DND-41 (cell line): ENCODE measurements around the gene PCMTD2.
"Not testable (repeated sequence)": the region's sequence is repeated elsewhere in the genome, so short reads cannot be mapped to it uniquely, and the experiment has no call there.

Experiments used
- CTCF ChIP-seq: IDR thresholded peaks from 2 replicates; pipeline ENCODE4 v1.5.1; 2012; ENCODE audit warnings: borderline replicate concordance, low read length, moderate library complexity, mild to moderate bottlenecking; ENCODE audit not compliant: poor library complexity, severe bottlenecking; ENCODE audit errors: extremely low read depth
- EZH2 ChIP-seq: IDR thresholded peaks from 3 replicates; pipeline ENCODE4 v1.6.1; 2012; ENCODE audit warnings: borderline replicate concordance, low read depth, mild to moderate bottlenecking, moderate library complexity, low read length, inconsistent platforms; ENCODE audit not compliant: severe bottlenecking

GRCh38 chr20:64292167-64292566 lies 36.6 kb downstream of the PCMTD2 start:
- not testable (repeated sequence) for TF ChIP-seq CTCF, EZH2
